Stimulated activated CD8-positive, alpha-beta memory T cell treated with anti-CD3 and anti-CD28 coated beads, Interleukin-15, amount 100 ng/mL, for 1 hour (primary cell): ENCODE data around the gene IKZF4.
A peak's percentile ranks its signal among the peaks of the same experiment; 100 is the strongest.
"Not testable (repeated sequence)": the region's sequence is repeated elsewhere in the genome, so short reads cannot be mapped to it uniquely, and the experiment has no call there.

Experiments
- DNase-seq: peaks from one replicate; pipeline ENCODE4 v3.0.0-alpha.2; 2020; ENCODE audit warnings: low read depth

The IKZF4 gene

DNA sequence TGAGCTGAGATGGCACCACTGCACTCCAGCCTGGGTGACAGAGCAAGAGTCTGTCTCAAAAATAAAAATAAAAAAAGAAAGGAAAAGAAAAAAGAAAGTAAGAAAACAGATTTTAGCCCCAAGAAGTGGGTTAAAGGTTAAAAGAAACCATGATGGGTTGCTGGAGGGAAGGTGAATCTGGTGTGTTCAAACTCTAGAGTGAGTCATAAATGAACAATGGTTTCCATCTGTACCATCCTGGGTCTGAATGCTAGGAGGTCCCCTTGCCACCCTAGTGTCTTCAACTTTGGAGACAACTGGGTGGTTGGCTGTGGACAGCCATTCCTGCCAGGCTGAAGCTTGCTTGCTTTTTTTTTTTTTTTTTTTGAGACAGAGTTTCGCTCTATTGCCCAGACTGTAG is 19.3 kb downstream of the IKZF4 start:
- no peak for DNase-seq

GRCh38 chr12:56040963-56041551 is 20.2 kb downstream of the IKZF4 start:
- DNase-seq, result no peak

DNA sequence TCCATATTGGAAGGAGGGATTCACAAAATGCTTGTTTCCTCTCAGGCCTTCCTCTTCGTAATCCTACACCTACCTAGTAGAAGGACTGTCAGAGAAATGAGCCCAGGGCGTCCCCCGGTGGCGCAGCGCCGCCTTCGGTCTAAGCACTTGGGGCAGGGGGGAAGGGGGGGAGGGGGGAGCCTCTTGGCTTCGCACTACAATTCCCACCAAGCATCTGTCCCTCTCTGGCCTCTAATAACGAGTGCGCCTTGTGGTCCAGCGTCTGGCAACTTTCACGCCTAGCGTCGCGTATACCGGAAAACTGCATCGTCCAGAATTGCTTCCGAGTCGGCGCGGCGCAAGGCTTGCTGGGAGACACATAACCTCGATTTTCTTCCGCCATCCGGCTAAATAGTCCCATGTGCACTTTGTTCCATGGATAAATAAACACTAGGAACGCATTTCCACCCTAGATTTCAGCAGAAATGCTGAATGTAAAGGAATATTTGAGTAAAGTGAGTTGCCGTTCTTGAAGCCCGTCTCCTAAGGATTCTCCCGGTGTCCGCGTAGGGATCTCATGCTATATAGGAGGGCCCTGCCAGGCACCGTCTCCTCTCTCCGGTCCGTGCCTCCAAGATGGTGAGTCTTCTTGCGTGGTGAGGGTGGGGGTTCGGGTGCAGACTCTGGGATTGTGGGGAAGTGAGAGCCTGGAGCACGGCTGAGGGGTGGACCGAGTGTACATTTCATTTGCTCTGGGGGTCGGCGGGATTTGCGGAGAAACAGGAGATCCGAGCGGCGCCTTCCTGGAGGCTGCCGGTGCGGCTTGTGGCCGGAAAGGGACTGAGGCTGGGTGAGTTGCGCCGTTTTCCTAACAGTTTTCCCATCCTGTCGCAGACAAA is 20.9 kb downstream of the IKZF4 start, which contains the start of gene RPS26:
TSS of gene RPS26 (plus strand) at position 367 of the 878 bp plus-strand sequence. CDS start at position 616, 249 bp downstream.
- peak; percentile 80 for DNase-seq

GRCh38 chr12:56042430-56042813 is 21.6 kb downstream of the IKZF4 start:
- not testable (repeated sequence) for DNase-seq

GRCh38 chr12:56042843-56043242 is 22.0 kb downstream of the IKZF4 start:
- no peak for DNase-seq

DNA sequence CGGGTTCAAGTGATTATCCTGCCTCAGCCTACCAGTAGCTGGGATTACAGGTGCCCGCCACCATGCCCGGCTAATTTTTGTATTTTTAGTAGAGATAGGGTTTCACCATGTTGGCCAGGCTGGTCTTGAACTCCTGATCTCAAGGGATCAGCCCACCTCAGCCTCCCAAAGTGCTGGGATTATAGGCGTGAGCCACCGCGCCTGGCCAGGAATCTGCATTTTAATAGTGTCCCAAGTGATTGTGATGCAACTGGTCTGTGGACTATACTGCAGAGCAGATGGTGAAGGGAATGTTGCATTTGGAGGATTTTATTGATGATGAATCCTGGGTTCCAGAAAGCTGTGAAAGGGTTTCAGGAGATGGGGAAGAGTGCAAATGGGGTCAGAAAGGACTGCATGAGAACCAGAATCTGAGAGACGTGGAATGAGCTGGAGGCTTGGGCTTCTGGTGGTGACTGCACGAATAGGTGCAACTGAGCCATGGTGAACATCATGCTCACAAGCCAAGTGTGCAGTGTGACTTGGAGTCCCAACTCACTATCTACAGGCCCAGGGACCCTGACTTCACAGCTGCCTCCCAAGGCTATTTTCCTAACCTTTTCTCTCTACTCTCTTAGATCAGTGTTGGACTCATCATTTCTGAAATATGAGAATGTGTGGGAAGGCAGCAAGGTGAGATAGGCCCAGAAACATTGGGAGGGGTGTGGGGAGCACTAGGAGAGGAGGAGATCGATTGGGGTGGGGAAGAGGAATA is 25.4 kb downstream of the IKZF4 start:
- no peak for DNase-seq

GRCh38 chr12:56053407-56053893 is 32.6 kb downstream of the IKZF4 start:
- DNase-seq, result no peak

DNA sequence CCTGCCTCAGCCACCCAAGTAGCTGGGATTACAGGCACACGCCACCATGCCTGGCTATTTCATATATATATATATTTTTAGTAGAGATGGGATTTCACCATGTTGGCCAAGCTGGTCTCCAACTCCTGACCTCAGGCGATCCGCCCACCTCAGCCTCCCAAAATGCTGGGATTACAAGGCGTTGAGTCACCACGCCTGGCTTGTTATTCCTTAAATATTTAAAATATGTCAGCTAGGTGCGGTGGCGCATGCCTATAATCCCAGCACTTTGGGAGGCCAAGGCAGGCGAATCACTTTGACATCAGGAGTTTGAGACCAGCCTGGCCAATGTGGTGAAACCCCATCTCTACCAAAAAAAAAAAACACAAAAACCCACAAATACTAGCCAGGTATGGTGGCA is 39.1 kb downstream of the IKZF4 start:
- not testable (repeated sequence) for DNase-seq

DNA sequence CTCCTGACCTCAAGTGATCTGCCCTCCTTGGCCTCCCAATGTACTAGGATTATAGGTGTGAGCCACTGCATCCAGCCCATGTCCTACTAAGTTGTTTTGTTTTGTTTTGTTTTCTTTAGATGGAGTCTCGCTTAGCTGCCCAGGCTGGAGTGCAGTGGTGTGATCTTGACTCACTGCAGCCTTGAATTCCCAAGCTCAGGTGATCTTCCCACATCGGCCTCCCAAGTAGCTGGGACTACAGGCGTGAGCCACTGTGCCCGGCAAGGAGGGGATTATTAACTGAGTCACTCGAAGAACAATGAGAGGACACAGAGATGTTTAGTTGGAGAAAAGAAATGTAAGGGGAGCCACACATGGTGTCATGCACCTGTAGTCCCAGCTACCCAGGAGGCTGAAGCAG is 41.1 kb downstream of the IKZF4 start:
- no peak for DNase-seq

DNA sequence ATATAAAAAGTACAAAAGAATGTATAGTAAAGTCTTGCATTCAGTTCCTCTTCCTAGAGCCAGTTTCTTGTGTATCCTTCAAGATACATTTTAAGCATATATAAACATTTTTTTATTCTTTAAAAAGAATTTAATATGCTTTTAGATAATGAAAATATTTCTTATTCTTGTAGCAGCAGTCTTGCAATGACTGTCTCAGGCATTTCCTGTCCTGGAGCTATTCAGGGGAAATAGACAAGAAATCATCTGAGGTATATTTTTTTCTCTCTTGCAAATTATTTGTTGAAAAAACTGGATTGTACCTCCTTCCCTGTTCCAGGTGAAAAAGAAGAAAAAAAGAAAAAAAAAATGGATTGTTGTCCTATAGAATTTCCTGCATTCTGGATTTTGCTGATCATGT is 42.2 kb downstream of the IKZF4 start:
- DNase-seq, result no peak

GRCh38 chr12:56071648-56072047 is 50.8 kb downstream of the IKZF4 start:
- no peak for DNase-seq

GRCh38 chr12:56074396-56074795 is 53.6 kb downstream of the IKZF4 start:
- DNase-seq, result no peak

- DNase-seq, result not testable (repeated sequence)
Observed at GRCh38 chr12:56077966-56078365, 57.1 kb downstream of the IKZF4 start.

DNA sequence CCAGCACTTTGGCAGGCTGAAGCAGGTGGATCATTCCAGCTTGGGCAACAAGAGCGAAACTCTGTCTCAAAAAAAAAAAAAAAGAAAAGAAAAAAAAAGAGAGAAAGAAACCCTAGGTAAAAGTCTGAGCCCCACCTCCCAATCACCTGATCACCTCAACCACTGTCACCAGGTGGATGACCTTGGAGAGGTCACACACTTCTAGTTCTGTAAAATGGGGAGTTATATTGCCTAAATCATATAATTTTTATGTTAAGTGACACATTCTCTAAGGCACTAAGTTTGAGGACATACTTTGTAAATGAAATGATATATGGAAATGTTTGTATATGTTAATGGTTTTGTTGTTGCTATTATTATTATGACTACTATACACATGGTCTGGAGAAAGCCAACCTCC is 57.6 kb downstream of the IKZF4 start:
- DNase-seq, result no peak

- DNase-seq, result peak; percentile 18
Observed at GRCh38 chr12:56078931-56079722, 58.3 kb downstream of the IKZF4 start.

DNA sequence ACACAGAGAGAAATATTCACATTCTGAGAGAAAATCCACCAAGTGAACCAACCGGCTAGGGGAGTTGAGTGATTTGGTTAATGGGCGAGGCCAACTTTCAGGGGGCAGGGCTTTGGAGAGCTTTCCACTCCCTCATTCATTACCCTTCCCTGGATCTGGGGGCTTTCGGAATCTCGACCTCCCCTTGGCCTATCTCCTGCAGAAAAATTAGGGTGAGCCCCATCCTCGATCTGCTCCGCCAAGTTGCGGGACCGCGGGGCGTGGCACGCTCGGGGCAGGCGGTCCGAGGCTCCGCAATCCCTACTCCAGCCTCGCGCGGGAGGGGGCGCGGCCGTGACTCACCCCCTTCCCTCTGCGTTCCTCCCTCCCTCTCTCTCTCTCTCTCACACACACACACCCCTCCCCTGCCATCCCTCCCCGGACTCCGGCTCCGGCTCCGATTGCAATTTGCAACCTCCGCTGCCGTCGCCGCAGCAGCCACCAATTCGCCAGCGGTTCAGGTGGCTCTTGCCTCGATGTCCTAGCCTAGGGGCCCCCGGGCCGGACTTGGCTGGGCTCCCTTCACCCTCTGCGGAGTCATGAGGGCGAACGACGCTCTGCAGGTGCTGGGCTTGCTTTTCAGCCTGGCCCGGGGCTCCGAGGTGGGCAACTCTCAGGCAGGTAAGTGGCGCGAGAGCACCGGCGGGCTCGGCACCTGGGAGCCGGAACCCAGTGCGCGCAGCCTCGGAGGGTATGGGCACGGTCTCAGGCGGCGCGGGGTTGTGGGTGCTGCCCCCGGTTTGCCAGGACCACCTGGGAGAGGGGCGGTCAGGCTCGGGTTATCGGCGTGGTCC is 59.1 kb downstream of the IKZF4 start, which contains the start of gene ERBB3:
TSS of gene ERBB3 (plus strand) at position 443 of the 833 bp plus-strand sequence. CDS start at position 579, 136 bp downstream.
- peak; percentile 36 for DNase-seq

- DNase-seq, result no peak
Observed at GRCh38 chr12:56080556-56081138, 59.8 kb downstream of the IKZF4 start.

DNA sequence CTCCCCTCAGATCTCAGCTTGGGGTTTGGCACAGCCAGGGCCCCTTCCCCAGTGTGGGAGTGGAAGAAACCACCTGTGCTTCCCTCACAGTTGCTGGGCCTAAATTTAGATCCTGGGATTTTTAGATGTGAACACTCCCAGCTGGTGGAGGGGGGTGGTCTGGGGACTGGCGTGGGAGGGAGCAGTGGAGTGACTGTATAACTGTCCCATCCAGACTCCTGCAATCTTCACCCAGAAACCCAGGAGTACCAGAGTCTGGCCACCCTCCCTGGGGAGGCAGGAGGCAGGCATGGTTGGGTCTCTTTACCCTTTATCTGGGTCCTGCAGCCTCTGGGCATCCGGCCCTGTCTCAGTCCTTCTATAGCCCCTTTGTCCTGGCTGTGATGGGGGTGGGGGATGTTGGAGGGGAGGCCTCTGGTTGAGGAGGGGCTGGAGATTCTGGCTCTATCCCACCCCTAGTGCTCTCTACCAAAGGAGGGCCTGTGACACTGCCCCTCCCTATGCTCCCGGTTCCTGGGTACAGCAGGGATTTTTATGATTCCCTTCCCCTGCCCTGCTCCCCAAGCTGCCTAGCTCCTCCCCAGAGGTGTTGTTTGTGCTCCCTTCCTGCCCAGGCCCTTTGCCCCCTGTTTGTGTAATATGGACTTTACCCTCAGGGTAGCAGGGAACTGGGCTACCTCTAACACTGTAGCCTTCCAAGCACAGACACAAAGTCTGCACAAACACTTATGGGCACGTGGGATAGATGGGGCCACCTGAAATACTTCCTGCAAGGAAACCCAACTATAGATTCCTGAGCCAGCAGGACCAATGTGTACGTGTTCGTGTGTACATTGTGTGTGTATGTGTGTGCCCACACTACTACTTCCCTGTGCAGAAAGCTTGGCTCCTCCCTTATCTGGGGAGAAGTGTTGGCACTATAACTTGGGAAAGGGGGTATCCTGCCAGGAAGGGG is 60.8 kb downstream of the IKZF4 start:
- no peak for DNase-seq

DNA sequence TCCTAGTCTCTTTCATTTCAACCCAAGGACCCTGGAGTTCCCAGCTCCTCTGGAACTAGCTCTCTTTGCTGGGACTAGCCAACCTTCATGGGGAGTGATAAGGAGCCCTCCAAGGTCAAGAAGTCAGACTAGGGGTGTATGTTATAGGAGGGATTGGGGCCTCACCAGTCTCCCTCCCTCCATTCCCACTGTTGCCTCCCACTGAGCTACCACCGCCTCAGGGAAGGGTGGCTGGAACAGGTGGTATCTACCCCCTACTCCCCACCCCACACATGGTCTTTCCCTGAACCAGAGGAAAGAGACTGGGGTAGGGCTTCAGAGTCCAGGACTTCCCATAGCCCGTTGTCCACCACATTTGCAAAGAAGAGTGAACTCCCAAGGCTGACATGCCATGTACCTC is 61.5 kb downstream of the IKZF4 start:
- no peak for DNase-seq
